ENCODE measurements around the gene QSOX1.

Gene QSOX1

DNA sequence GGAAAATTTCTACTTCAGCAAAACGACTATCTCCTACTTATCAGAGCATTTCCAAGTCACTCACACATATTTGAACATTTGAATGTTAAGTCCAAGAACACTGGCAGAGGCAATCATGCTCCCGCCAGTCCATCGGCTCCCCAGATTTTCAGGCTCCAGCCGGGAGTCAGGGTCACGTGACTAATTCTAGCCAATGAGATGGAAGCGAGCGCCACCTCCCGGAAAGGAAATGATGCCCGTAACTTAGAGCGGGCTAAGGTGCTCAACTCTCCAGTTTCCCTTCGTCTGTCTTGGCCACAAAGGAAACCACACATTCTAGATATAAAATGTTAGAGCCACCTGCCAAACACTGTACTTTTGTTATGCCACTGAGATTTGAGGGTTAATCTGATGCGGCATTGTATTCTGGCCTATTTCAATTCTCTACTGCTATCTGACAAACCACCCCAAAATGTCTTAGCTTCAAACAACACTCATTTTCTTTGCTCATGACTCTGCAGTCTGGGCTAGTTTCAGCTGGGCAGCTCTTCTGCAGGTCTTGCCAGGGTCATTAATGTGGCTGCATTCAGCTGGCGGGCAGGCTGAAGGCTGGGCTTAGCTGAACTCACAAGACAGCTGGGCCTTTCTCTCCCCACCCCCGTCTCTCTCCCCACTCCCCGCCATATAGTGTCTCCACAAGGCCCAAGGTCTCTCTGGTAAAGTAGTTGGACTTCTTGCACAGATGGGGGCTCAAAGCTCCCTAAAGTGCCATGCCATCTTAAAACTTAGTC, 58.9 kb downstream of the QSOX1 start:
- no peak for DNase-seq (ENCODE audit: low spot score)

DNA sequence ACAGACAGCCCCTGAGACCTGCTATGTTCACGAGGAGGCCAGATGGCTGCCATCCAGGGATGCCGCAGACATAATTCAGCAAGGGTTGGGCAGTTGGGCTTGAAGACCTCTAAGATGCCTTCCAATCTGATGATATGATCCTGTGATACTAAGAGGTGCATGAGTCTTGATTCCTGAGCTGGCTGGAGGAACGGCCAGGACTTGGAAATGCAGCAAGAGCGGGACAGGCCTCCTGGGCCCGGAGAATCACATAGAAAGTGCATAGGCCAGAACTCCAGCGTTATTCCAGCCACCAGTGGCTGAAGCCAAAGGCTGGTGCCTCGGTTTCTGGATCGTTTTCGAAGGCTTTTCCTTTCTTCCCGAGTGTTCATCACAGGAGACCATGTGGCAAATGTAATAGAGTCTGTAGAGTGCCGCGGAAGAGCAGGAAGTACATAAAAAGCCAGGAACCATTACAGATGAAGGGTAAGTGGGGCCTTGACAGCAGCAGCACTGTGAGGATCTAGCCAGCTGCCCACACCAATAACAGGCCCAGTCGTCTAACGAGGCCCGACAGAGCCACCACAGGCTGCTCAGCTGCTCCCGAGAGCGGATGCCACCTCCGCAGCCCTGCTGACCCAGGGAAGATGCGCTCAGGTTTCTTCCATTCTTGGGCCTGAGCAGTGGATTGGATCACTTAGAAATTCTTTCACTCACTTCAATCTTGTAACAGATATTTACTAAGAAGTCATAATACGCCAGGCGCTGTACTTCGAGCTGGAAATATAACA, 61.4 kb downstream of the QSOX1 start:
- DNase-seq (ENCODE audit: low spot score), result no peak

GRCh38 chr1:180217006-180217405, 62.3 kb downstream of the QSOX1 start:
- no peak for DNase-seq (ENCODE audit: low spot score)

- DNase-seq (ENCODE audit: low spot score), result no peak
Measured at GRCh38 chr1:180218806-180219765, 64.4 kb downstream of the QSOX1 start.

DNA sequence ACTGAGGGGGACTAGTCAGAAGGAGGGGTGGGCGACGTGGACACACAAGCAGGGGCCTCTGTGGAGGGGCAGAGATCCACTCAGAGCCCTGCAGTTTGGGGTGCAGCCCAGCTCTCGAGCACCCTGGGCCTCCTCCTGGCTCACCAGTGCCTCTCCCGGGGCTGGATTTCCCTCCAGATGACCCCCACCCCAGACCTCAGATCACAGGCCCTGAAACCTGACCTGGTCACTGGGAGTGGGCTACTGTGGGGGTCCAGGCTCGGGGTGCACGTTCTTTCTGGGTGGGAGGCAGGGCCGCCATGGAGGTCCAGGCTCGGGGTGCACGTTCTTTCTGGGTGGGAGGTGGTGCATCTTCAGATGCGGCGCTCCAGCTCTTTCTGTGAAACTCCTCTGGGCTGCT, 65.1 kb downstream of the QSOX1 start:
- DNase-seq (ENCODE audit: low spot score), result no peak

GRCh38 chr1:180221462-180221861, 66.8 kb downstream of the QSOX1 start:
- DNase-seq (ENCODE audit: low spot score), result no peak

DNA sequence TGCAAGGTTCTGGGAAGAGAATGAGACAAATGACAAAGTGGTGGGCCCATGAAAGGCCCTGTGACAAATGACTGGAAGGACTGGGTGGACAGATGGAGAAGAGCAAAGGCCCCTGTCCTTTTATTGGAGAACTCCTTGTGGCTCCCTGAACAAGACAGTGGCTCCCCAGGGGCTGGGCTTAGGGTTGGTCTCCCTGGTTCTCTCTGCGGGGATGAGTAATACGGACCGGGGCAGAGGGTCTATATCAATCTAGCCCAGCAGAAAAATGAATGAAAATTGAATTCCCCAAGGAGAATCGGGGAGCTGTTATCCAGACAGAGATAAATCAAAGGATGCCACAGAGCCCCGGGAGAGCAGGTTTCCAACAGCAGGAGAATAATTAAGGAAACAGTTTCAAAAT, 70.2 kb downstream of the QSOX1 start:
- no peak for DNase-seq (ENCODE audit: low spot score)

GRCh38 chr1:180225403-180225802, 70.7 kb downstream of the QSOX1 start:
- DNase-seq (ENCODE audit: low spot score), result no peak

DNA sequence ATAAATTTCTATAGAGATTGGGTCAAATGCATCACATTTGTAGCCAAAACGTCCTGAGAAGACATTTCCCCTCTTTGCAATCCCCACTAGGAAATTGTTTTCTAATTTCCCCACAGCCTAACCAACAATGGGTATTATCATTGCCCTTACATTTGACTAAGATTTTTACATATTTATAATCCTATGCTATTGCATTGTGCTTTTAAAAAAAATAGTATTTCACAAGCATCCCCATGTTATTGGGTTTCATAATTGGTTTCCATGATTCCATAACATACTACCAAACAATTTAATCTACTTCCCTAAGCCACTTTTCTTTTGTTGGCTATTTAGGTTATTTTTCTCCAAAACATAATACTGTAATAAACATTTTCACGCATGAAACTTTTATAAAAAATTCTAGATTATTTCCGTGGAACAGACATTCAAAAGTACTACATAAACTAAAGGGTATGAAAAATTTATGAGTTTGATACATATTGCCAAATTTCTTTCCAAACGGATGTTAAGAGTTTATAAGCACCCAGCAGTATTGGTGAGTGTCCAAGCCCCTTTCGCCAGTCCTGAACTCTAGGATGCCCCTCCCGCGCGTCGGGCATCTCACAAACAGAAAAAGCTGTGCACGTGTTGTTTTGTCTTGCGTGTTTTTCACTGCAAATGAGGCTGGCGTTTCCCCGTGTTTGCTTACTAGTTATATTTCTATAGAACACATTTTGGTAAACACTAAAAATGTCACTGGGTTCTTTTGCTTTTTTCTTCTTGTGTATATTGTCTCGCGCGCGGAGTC, 73.4 kb downstream of the QSOX1 start:
- DNase-seq (ENCODE audit: low spot score), result no peak

DNA sequence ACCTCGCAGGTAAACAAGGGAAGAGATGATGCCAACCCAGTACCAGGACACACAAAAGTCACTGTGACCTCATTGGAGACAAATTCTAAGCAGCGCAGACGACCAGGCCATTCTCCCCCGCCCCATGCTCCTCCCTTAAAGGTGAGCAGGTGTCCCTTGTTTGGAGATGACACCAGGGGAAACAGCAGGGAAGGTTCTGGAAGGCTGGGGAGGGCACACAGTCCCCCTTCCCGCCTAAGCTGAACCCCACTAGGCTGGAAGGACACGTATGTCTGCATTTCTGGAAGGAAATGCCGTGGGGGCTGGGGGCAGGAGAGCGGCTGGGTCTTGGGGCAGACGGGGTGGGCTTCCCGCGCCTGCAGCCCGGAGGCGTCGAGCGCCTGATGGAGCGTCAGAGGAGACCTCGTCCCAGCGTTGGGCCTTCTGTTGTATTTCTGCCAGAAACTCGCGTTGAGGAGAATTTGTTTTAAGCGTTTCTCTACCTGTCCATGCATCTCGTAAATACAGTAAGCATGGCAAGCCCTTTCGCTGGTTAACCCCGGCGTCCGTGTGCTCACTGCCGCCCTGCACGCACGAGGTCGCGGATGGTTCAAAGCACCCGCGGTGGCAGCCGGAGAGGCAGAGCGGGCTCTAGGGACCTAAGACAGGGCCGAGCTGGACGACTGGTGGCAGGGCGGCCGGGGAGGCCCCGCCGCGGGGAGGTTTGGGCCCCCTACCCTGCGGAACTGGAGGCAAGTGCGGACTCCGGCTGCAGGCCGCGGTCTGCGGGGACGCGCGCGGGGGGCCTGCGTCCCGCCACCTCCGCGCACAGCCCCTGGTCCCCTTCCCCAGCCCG, 74.2 kb downstream of the QSOX1 start:
- DNase-seq (ENCODE audit: low spot score), result peak; percentile 48

- DNase-seq (ENCODE audit: low spot score), result peak; percentile 75
Measured at GRCh38 chr1:180229483-180230415, 75.1 kb downstream of the QSOX1 start, which contains the start of gene LHX4. LHX4 (plus strand) TSS chr1:180230264; CDS start chr1:180230530, 266 bp downstream.

- no peak for DNase-seq (ENCODE audit: low spot score)
Measured at GRCh38 chr1:180230416-180230790, 75.7 kb downstream of the QSOX1 start.

GRCh38 chr1:180230791-180231505, 76.3 kb downstream of the QSOX1 start:
- DNase-seq (ENCODE audit: low spot score), result peak; percentile 83

DNA sequence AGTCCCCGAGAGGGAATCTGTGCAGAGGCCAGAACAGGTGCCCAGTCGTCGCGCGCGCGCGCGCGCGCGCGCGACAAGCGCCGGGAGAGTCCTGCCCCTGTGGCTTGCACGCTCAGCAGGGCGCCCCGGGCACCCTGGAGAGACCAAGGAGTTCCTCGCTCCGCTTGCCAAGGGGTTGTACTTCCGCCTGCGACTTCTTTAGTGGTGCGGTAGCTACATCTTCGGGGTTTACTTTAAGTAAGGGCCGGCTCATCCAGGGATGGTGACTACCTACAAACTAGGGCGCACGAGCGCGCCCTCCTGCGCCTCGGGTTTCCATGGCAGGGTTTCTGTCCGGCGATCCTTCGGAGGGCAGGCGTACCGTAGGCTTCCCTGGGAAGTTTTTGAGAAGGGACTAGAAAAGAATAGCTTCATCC, 76.8 kb downstream of the QSOX1 start:
- DNase-seq (ENCODE audit: low spot score), result peak; percentile 49

- no peak for DNase-seq (ENCODE audit: low spot score)
Measured at GRCh38 chr1:180231936-180232335, 77.3 kb downstream of the QSOX1 start.

DNA sequence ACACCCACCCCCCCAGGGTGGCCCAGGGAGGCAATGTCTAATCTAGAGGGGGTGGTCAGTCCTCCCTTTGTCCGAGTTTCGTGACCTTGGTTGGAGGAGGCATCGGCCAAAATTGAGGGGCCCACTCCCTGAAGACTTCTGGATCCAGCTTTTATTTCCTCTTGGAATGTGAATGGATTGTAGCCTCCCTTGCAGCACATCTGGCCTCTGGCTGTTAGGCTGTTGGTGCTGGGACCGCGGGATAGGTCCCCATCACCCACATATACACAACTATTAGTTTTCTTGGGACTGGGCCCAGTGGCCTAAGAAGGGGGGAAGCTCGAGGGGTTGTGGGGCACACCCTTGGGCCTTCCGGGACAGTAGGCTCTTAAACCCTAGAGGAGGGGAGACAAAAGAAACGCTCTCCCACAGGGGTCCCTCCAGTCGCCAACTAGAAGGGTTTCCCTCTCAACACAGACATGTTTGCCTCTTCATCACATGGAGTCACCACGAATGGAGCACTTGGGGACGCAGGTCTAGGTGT, 77.9 kb downstream of the QSOX1 start:
- DNase-seq (ENCODE audit: low spot score), result no peak

DNA sequence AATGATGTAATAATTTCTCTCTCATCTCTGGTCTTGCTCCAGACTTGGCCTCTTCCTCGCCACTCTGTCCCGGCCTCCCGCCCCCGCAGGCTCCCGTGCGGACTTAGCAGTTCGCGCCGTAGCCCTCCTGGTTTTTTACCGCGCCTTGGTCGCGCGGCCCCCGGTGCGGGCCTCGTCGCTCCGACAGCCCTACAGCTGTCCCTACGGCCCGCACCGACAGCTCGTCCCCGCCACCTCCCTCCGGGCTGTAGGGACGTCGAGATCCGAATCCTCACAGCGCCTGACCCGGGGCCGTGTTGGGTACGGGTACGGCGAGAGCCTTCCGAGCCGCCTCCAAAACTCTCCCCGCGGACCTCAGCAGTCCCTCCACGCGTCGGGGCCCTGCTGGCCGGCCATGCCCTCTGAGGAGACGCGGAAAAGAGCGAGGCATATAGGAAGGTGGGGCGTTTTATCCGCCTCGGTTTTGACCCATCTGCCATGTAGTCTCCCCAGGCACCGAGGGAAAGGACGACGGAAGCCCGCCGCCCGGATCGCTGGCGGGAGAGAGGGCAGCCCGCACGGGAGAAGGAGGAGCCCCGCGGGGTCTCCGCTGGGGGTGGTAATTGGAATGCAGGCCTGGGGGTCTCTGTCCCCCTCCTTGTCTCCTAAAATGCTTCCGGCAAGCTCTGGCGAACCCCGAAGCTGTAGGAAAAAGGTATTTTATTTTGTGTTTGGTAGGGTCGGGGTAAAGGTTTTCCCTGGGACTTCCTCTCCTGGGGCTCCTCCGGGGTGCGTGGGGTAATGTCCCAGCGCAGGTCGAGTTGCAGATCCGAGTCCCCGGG, 78.7 kb downstream of the QSOX1 start:
- DNase-seq (ENCODE audit: low spot score), result no peak

Data from hepatic stellate cell (primary cell).